Skin of body (tissue), 2 donors: ENCODE results near the gene AIRE. TPM values are rescaled to one million over a fixed set of nuclear protein-coding genes. Genes with fewer than 3 reads are reported as not detected.
"Not testable (repeated sequence)": the region's sequence is repeated elsewhere in the genome, so short reads cannot be mapped to it uniquely, and the experiment has no call there.

Experiments
- DNase-seq: peaks from one replicate; lab custom pipeline; 2025; lab: John Stamatoyannopoulos, UW
- total RNA-seq: library from RNA; depleted of rRNA; stranded (reverse); fragments of >200 nt; gene quantifications from one replicate; pipeline ENCODE4 v1.2.3, GENCODE V29; 2014

AIRE gene
- total RNA-seq = 0.30 TPM

DNA sequence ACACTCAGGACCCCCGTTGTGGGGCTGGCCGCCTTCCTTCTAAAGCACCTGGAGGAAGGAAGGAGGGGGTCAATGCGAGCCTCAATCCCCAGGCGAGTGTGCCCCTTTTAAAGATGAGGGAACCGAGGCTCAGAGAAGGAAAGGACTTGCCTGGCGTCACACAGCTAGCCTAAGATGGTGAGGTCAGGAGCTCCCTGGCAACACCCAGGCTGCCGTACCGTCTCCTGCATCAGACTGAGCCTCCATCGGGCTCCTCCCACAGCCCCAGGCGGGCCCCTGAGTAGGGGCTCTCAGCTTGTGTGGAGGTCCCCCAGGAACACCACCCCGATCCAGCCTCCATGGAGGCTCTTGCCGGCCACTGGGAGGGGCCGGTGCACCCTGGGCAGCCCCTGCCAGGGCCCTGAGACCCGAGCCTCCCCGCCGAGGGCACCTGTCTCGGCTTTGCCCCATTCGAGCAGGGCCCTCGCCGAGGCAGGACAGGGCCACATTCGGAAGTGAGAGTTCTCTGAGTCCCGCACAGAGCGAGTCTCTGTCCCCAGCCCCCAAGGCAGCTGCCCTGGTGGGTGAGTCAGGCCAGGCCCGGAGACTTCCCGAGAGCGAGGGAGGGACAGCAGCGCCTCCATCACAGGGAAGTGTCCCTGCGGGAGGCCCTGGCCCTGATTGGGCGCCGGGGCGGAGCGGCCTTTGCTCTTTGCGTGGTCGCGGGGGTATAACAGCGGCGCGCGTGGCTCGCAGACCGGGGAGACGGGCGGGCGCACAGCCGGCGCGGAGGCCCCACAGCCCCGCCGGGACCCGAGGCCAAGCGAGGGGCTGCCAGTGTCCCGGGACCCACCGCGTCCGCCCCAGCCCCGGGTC is at the start of gene AIRE:
Gene AIRE (plus strand): TSS at position 739 of the 855 bp plus-strand sequence. CDS start 131 bp downstream, outside the sequence.
- DNase-seq = no peak

DNA sequence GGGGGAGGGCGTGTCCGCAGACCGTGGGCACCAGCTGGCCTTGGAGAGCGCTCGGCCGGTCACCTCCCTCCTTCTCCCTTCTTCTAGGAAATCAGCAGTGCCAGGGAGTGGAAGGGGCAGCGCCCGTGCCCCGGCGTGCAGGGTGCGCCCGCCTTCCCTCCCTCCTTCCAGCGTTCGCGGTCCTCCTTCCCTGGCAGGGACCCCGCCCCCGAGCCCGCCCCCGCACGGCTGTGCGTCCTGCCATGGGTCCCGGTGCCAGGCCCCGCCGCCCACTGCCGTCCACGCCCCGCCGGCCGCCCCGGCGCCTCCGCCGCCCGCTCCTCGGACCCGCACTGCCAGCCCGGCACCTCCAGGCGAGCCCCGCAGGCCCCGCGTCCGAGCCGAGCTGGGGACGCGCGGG is 45.3 kb upstream of the AIRE start:
- not testable (repeated sequence) for DNase-seq

DNA sequence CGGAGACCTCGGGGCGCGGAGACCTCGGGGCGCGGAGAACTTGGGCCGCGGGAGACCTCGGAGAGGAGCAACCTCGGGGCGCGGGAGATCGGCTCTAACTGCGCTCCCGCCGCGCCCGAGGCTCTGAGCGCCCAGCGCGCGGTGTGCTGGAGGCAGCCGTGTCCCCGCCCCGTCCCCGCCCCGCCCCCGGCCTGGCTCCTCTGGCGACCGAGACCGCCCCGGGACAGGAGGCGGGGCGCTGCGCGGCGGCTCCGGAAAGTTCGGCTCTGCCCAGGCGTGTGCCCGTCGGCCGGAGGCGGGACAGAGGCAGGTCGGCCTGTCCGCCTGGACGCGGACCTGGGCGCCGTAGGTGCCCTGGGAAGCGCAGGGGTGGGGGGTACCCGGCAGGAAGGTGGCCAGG is 44.8 kb upstream of the AIRE start, which contains the start of gene ICOSLG:
Gene ICOSLG (minus strand): TSS at position 102 of the 400 bp plus-strand sequence. CDS start 126 bp downstream, outside the sequence.
- not testable (repeated sequence) for DNase-seq

DNA sequence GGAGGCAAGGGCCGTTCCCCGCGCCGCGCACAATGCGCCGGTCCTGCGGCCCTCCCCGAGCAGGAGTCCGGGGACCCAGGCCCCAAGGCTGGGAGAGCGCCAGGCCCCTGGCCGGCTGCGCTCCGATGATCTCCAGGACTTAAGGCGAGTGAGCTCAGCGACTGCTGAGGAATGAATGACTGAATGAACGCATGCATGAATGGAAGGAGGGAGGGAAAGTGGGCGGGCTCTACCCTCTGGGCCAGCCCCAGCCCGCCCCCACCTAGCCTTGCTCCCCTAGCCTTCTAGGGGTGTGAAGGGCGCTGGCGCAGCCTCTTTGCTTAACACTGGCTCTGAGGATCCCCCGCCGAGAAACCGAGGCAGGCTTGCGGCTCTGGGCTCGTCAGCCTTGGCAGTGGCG is 44.4 kb upstream of the AIRE start:
- DNase-seq = not testable (repeated sequence)

DNA sequence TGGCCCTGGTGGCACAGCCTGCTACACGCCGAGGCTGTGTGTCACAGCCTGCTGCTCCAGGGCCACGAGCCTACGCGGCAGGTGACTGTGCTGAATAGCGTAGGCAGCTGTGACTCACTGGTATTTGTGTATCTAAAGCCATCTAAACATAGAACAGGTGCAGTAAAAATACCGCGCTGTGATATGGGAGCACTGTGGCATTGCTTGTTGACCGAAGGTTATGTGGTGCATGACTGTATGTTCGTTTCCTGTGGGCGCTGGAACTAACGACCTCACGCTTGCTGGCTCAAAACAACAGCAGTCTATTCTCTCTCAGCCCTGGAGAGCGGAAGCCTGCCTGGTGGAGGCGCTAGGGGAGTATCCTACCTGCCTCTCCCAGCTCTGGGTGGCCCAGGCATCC is 41.7 kb upstream of the AIRE start:
- DNase-seq = not testable (repeated sequence)

DNA sequence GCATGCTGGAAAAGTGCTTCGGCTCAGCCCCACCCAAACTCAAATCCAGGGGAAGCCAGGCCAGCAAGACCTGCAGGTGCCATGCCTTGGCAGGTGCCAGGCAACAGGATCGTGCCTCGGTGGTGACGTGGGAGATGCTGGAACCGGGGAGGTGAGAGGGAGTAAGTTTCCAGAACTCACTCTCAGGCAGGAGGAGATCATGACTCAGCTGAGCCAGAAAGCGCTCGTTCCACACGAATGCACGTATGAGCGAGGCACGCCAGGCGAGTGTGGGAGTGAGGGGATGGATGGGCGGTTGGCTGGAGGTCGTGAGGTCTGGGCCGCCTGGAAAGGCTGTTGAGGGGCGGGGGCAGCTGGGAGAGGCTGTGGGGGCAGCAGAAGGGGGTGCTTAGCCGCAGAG is 37.8 kb upstream of the AIRE start:
- DNase-seq = not testable (repeated sequence)

DNA sequence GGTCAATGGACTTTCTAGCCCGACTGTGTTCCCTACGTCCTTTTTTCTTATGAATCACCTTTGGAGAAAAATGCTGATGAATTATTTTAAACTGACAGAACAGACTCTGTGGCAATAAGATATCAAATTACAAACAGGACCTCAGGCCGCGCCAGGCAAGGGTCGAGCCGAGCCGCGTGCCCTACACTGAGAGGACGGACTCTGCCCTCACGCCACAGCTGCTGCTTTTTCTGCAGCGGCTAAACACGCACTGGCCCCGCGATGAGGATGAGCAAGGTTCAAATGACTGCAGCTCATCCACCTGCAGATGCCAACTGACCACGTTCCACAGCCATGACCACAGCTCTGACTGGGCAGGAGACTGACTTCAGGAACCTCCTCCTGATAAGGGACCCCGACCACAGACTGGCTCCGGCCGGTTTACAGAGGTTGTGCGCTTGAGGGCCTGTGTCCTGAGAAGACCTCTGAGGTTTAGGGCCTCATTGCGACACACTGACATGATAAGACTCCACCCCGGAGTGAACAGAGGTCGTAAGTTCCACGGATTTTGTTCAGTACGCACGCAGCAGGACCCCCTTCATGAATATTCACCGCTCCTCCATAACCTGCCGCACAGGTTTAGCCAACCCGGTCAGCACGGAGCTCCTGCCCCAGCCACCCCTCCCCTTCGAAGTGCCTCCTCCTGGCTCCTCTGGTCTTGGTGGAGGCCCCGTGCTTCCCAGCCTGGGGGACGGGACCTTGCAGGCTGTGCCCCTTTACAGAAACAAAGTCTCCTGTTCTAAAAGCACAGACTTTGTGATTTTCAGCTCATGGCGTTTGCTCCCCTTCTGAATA is 36.3 kb upstream of the AIRE start:
- DNase-seq = not testable (repeated sequence)

DNA sequence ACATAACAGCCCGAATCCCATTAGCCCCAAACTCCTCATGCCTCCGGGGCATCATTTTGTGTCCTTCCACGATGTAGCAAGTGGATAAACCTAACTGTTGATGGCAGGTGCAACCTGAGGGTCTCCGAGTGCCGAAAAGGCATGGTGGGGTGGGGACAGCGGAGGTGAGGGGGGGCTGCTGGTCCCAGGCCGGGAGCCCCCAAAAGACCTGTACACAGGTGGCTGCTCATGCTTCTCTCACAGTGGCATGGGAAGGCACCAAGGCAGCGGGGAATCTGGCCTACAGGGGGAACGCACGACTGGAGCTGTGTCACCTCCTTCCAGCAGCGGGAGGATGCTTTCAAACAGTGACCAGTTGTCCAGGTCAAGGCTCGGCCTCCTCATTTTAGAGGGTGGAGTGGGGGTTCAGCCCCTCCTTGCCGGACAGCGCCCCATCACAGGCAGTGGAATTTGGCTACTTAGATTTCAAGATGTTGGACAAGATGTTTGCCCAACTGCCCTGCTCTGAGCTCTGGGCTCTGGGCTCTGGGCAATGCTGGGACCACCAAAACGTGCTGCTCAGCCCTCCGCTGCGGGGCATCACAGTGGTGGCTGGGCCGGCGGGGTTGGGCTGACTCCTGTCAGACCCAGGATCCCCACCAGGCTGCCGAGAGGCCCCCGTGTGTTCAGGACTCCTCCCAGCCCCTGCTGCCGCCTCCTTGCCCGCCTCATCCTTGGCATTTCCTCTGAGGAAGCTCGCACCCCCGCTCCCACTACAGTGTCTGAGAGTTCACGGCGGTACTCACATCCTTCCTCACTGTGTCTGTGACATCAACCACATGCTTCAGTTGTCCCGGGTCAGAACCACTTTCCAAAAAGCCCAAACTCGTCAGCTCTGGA is 31.6 kb upstream of the AIRE start:
- no peak for DNase-seq

DNA sequence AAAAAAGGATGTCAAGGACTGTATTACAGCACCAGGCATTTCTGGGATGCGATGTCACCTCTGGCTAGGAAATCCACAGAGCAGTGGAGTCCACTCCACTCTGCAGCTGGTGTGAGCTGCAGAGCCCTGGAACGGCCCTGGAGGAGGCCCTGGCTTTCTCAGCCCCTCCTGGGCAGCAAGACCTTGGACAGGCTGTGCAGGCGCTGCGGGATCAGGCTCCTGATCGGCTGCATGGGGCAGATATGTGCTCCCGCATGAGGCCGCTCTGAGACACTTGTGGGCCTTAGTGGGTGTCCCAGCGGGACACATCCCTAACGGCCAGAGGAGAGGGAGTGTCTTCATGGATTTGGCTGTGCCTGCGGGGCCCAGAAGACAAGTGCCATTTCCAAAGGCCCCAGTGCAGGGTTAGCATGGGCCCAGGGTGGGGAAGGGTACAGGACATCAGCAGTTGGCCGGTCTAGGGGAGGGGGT is 30.1 kb upstream of the AIRE start:
- no peak for DNase-seq

DNA sequence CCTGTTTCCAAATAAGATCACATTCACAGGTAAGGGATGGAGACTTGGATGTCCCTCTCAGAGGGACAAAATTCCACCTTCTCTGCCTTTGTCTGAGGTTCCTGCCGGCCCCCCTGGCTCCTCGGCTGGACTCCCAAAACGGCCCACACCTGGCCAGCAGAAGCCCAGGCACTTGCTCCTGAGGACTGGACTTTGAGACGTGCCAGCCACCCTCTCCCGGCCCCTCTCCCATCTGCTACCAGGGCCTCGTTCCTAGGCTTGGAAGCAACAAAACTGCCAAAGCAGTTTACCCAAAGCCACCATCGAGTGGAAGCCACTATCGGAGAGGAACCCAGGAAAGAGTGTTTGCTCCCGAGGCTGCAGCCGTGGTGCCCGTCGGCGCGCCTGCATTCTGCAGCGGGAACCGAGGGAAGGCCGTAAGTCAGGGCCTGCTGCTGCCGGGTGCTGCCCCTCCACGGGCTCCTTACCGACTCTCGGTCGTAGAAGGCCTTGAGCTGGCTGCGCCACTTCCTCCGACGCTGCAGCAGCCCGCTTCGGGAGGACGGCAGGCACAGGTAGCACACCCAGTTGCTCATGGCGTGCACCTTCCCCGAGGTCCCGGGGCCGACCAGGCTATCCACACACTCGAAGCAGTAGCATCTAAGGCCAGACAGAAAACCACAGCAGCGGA is 27.5 kb upstream of the AIRE start:
- DNase-seq = no peak

DNA sequence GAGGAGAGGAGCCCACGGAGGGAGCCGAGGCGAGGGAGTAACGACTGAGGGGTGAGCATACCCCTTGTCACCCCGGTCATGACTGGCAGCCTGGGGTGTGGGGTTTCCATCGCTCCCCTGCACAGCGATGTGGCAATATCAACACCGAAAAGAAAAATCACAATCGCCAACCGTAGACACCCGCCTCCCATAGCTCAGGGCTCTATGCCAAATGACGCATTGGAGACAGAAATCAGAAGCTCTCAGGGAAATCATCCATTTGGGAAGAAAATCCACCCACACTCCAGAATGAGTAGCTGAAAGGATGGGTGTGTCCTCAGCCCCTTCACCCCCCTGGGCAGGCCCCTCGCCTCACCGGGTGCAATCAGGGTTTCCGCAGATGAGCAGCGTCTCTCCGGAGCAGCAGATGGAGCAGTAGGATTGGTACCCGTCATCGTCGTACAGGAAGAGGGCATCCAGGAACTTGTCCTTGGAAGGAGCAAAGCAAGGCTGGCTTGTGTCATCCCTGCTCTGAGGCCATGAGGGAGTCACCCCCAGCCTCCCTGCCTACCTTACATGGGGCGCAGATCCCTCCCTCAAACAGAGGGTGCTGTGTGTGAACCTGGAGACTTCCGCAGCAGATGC is 26.5 kb upstream of the AIRE start:
- DNase-seq = no peak

DNA sequence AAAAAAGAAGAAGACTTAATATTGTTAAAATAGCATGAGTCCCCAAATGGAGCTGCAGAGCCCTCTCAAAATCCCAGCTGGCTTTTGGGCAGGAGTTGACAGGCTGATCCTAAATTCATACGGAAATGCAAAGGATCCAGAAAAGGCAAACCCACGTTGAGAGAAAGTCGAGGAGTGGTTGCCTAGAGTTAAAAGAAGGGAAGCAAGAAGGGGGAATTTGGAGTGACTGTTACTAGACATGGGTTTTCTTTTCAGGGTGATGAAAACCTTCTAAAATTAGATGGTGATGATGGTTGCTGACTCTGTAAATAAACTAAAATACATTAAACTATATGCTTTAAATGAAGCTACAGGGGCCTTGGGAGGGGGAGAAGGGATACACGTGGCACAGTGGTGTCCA is 25.6 kb upstream of the AIRE start:
- no peak for DNase-seq

DNA sequence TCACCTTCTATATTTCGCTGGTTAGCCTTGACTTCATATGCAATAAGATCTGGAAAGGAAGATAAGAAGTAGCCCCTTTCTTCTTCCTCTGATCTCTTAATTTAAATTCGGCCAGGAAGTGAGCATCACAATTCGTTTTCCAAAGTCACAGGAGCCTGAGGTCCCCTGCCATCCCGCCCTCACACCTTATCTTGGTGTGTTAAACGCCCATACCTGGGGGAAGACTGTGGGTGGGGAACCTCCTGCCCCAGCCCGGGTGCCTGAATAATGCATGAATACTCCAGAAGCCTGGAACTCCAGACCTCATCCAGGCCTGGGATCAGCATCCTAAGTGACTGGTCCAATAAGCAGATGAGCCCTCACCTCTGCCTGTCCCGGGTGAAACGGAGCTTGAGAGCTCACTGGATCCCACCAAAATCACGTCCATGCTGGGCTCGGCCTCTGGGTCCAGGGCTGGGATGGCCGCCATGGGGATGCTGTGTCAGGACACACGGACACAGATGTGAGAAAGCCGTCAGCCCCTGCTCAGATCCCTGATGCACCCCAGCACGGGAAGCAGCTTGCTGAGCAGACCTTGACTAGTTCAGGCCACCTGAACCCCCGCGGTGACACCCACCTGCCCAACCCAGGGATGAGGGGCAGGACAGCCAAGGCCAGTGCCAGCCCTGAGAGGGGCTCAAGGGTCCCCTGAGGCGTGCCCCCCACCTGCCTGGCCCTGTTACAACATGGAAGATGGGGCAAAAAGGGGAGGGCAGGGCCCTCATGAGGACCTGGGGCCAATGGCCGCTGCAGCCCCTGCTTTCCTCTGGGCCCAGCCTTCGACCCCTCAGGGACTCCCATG is 24.7 kb upstream of the AIRE start:
- no peak for DNase-seq

DNA sequence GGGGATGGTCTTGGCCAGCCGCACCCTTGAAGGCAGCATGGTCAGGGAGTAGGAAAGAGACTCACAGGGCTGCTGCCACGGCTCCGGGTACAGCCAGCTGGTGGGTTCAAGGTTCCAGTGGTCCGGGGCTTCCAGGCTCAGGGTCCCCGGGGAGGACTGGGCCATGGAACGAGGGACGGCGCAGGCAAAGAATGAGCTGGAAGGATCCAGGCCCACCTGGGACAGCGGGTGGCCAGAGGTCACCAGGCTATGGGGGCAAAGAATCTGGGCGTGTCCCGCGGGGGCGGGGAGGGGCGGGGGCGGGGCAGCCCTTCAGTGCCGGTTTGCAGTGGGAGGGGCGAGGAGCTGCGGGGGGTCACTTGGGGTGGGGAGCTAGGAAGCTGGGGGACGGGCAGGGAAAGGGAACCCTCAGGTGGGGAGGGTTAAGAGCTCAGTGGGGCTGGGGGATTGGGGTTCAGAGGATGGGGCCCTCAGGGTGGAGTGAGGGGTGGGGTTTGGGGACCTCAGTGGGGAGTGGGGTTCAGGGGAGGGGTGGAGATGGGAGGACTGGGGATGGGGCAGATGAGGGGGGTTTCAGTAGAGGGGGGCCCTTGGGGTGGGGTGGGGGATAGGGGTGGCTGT is 23.9 kb upstream of the AIRE start, which contains the start of gene DNMT3L:
Gene DNMT3L (minus strand): TSS at position 223 of the 621 bp plus-strand sequence. CDS start 638 bp downstream, outside the sequence.
- DNase-seq = no peak

DNA sequence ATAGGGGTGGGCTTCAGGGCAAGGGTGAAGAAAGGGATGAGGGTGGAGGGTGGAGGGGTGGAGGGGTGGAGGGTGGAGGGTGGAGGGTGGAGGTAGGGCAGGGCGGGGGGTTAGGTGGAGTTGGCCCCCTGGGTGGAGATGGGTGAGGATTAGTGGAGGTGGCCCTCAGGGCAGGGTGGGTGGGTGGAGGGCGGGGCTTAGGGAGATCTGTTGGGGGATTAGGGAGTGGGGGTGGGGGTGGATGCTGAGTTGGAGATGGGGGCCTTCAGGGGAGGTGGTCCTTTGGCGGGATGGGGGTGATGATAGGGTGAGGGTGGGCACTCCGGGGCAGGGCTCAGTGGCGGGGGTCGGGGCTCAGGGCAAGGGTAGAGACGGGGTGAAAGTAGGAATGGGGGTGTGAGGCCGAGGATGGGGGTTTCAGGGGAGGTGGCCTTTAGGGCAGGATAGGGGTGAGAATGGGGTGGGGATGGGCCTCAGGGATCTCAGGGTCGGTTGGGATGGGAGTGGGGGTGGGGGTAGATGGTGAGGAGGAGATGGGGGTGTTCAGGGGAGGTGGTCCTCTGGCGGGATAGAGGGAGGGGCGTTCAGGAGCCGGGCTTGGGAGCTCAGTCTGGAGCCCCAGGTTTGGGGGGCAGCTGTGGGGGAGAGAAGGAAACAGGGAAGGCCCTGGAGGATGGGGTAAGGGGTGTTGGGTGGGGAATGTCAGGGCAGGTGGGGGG is 23.2 kb upstream of the AIRE start:
- no peak for DNase-seq

DNA sequence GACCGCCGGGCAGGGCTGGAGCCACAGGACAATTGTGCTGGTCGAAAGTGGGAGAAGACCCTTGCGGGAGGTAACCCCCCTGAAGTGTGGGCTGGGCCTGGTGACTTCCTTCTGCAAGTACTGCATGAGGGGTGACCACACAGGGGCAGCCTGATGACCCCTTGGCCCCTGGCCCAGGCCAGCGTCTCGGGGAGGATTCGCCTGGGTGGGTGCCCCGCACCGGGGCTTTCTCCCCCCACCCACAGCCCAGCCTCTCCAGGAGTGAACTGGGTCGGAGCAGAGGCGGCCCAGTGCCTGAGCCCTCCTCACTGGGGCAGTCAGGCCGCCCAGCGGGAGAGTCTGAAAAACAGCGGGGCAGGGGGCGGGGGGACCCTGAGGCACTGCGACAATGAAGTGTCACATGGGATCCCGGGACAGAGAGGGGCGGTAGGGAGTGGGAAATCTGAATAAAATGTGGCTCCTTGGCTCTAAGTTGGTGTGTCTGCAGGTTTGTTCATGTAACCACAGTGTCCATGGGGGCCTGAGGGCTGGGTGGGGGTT is 22.4 kb upstream of the AIRE start:
- DNase-seq = no peak

DNA sequence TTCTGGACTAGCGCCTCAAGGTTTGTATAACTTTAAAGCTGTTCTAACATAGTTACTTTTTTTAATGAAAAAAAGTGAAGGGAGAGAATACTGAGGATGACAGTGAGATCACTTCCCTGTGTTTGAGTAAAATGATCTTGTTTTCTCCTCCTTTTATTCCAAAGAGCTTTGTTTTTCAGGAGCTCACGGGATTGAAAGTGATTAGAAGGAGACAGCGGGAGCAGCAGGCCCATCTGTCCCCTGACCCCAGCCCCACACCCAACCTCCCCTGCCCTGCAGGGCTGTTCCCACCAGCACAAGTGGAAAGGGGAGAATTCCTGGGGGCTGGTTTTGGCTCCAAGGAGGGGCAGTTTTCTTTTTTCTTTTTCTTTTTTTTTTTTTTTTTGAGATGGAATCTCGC is 21.9 kb upstream of the AIRE start:
- no peak for DNase-seq
